KMS-11 (cell line): Measurements from ENCODE around the gene TRAPPC2L.

Experiments used
- H2AFZ ChIP-seq: fragments of 200-600 bp; sonication (generic); 2 replicates; pipeline ENCODE4 v1.6.1; 2016; ENCODE audit warnings: antibody characterized with exemption, mixed run types, low read depth
- H3K27ac ChIP-seq: fragments of 200-600 bp; sonication (generic); 2 replicates; pipeline ENCODE4 v1.6.1; 2016; ENCODE audit warnings: mild to moderate bottlenecking, mixed run types
- H3K27me3 ChIP-seq: fragments of 200-600 bp; sonication (generic); 2 replicates; pipeline ENCODE4 v1.6.1; 2017; ENCODE audit warnings: mild to moderate bottlenecking, low read depth, mixed run types, moderate library complexity; ENCODE audit not compliant: insufficient read depth
- H3K36me3 ChIP-seq: fragments of 200-600 bp; sonication (generic); 2 replicates; pipeline ENCODE4 v1.6.1; 2017; ENCODE audit warnings: mild to moderate bottlenecking, mixed run types; ENCODE audit not compliant: insufficient read depth
- H3K4me1 ChIP-seq: fragments of 200-600 bp; sonication (generic); 2 replicates; pipeline ENCODE4 v1.6.1; 2016; ENCODE audit warnings: mild to moderate bottlenecking, low read depth, mixed run types; ENCODE audit not compliant: poor library complexity, severe bottlenecking
- H3K4me2 ChIP-seq: fragments of 200-600 bp; sonication (generic); 2 replicates; pipeline ENCODE4 v1.7.0; 2016; ENCODE audit warnings: mild to moderate bottlenecking, mixed run types
- H3K4me3 ChIP-seq: fragments of 200-600 bp; sonication (generic); IDR thresholded peaks from 2 replicates; pipeline ENCODE4 v1.6.1; 2017; ENCODE audit warnings: low read depth, low read length, mixed read lengths; ENCODE audit not compliant: insufficient read depth
- H3K79me2 ChIP-seq: fragments of 200-600 bp; sonication (generic); 2 replicates; pipeline ENCODE4 v1.6.1; 2016; ENCODE audit warnings: low read depth, mixed run types; ENCODE audit not compliant: insufficient read depth
- H3K9ac ChIP-seq: fragments of 200-600 bp; sonication (generic); 2 replicates; pipeline ENCODE4 v1.6.1; 2016; ENCODE audit warnings: mild to moderate bottlenecking, mixed run types
- H4K20me1 ChIP-seq: fragments of 200-600 bp; sonication (generic); 2 replicates; pipeline ENCODE4 v1.6.1; 2016; ENCODE audit warnings: mild to moderate bottlenecking, mixed run types; ENCODE audit not compliant: insufficient read depth
- CTCF ChIP-seq: fragments of 200-600 bp; sonication (generic); conservative IDR thresholded peaks from 2 replicates; pipeline ENCODE4 v1.6.1; 2017; ENCODE audit warnings: low read depth, mild to moderate bottlenecking, antibody characterized with exemption, low read length, moderate library complexity, mixed read lengths

Gene TRAPPC2L

GRCh38 chr16:88811769-88812512, 45.0 kb upstream of the TRAPPC2L start, which contains the start of gene APRT:
APRT (minus strand) TSS chr16:88811928; CDS start chr16:88811899, 29 bp downstream.
- Histone ChIP-seq H2AFZ (peak within 1 kb of the TSS; percentile 75), H3K36me3 (peaks cover 3% of the 10 kb centered on the region; the same call in 1 of the 2 replicates), H3K4me2 (peak within 1 kb of the TSS; percentile 94)

DNA sequence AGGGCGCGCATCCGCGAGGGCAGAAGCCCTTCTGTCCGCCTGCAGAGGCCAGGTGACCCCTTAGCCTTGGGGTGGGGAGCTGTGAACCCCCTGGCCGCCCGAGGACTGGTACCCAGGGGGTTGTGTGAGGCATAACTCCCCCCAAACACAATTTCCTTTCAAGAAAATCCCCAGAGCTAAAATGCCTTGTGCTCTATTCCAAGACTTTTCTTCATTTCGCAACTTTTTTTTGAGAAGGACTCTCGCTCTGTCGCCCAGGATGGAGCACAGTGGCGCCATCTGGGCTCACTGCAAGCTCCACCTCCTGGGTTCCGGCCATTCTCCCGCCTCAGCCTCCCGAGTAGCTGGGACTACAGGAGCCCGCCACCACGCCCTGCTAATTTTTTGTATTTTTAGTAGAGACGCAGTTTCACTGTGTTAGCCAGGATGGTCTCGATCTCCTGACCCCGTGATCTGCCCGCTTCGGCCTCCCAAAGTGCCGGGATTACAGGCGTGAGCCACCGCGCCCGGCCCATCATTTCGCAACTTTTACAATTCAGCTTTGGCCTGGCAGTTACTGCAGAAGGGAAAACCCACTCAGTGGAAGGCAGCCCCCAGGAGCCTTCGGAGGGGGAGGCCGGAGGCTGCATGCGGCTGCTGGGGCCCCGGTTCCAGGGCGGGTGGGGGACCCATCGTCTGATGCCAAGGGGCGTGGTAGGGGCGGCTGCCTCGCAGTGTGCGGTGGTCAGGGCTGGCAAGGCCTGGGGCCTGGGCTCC, 44.2 kb upstream of the TRAPPC2L start:
- no peak for TF ChIP-seq CTCF
- Histone ChIP-seq H3K36me3 (no peaks in the 10 kb centered on the region), H3K27ac (peak overlapping the region; percentile 82), H3K9ac (peak overlapping the region; percentile 96), H3K4me2 (peak overlapping the region; percentile 94), H3K4me3 (no peak overlapping the region), H3K27me3 (no peaks in the 10 kb centered on the region), H2AFZ (peak overlapping the region; percentile 75), H3K4me1 (peaks cover 26% of the 10 kb centered on the region), H4K20me1 (no peaks in the 10 kb centered on the region), H3K79me2 (peaks cover 27% of the 10 kb centered on the region)

More at GRCh38 chr16:88811769-88812512, 45.0 kb upstream of the TRAPPC2L start, which contains the start of gene APRT:
- H3K9ac ChIP-seq = peak within 1 kb of the TSS; percentile 96
- TF ChIP-seq CTCF = no peak
- H3K27ac ChIP-seq = peak within 1 kb of the TSS; percentile 82
- H3K4me1 ChIP-seq = peaks cover 26% of the 10 kb centered on the region
- peaks cover 30% of the 10 kb centered on the region for H3K79me2 ChIP-seq
- H4K20me1 ChIP-seq = no peaks in the 10 kb centered on the region
- H3K27me3 ChIP-seq = no peaks in the 10 kb centered on the region
- H3K4me3 ChIP-seq = no peak within 1 kb of the TSS

DNA sequence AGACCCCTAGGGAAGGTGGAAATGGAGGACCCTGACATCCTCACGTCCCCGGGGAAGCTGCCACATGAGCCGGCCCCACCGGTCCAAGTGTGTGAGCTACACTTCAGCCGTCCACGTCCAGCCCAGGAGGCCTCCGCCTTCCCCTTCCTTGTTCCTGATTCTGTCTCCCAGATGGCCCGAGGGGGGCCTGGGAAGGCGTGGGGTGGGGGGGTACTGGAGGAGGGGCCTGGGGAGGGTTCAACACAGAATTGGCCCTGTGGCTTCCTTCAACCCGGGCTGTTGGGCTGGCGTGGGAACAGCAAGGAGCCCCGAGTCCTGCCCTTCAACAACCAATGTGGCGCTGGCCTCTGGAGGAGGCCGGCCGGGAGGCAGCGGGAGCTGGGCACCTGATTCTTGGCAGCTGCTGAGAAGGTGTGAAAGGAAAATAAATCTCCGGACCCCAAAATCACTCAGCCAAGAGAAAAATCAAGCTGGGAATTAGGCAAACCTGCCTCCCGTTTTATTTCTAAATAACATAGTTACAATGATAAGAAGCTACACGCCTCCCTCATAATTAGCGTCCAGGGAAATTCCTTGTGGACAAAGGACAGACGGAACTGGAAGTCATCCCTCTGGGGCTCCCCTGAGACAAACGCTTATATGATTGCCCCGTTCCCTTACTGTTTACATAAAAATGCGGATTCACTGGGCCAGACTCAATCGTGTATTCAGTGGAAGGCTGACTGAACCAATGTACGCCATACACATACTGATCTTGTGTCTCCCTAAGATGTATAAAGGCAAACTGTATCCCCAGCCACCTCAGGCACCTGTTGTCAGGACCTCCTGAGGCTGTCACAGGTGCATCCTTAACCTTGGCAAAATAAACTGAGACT, 43.4 kb upstream of the TRAPPC2L start:
- no peaks in the 10 kb centered on the region for H4K20me1 ChIP-seq
- H3K79me2 ChIP-seq = peaks cover 24% of the 10 kb centered on the region
- no peaks in the 10 kb centered on the region for H3K27me3 ChIP-seq
- no peaks in the 10 kb centered on the region for H3K36me3 ChIP-seq
- TF ChIP-seq CTCF = no peak
- no peak overlapping the region for H3K4me3 ChIP-seq
- no peak overlapping the region for H3K9ac ChIP-seq
- H3K4me1 ChIP-seq = peaks cover 26% of the 10 kb centered on the region
- no peak overlapping the region for H3K27ac ChIP-seq
- H3K4me2 ChIP-seq = peak overlapping the region; percentile 94; the same call in 1 of the 2 replicates
- H2AFZ ChIP-seq = no peak overlapping the region

- no peaks in the 10 kb centered on the region for H4K20me1 ChIP-seq
- no peak for TF ChIP-seq CTCF
- no peak overlapping the region for H3K27ac ChIP-seq
- H3K36me3 ChIP-seq = no peaks in the 10 kb centered on the region
- H3K27me3 ChIP-seq = no peaks in the 10 kb centered on the region
- no peak overlapping the region for H3K9ac ChIP-seq
- peaks cover 20% of the 10 kb centered on the region for H3K79me2 ChIP-seq
- no peak overlapping the region for H3K4me3 ChIP-seq
- H2AFZ ChIP-seq = no peak overlapping the region
- H3K4me1 ChIP-seq = peaks cover 24% of the 10 kb centered on the region
- H3K4me2 ChIP-seq = no peak overlapping the region
These were observed 42.8 kb upstream of the TRAPPC2L start for GRCh38 chr16:88814144-88814502.
